ENCODE data around the gene WT1.

The WT1 gene

GRCh38 chr11:32438346-32438865 lies 3.1 kb upstream of the WT1 start:
- no peak for DNase-seq

- DNase-seq, result peak; percentile 48
These were observed 2.4 kb upstream of the WT1 start for GRCh38 chr11:32437495-32438345.

- peak; percentile 29 for DNase-seq
These were observed 1.6 kb upstream of the WT1 start for GRCh38 chr11:32436751-32437494.

- DNase-seq, result peak; percentile 41
These were observed 807 bp upstream of the WT1 start for GRCh38 chr11:32435942-32436750.

- peak; percentile 66 for DNase-seq
These were observed 223 bp downstream of the WT1 start for GRCh38 chr11:32435152-32435480.

GRCh38 chr11:32434356-32435151 lies 785 bp downstream of the WT1 start:
- DNase-seq, result peak; percentile 73

- DNase-seq, result peak; percentile 37
These were observed 1.4 kb downstream of the WT1 start for GRCh38 chr11:32433914-32434355.

- DNase-seq, result peak; percentile 57
These were observed 2.0 kb downstream of the WT1 start for GRCh38 chr11:32433101-32433913.

- no peak for DNase-seq
These were observed 2.8 kb downstream of the WT1 start for GRCh38 chr11:32432565-32432964.

- no peak for DNase-seq
These were observed 4.6 kb downstream of the WT1 start for GRCh38 chr11:32430568-32431381.

- DNase-seq, result no peak
These were observed 5.9 kb downstream of the WT1 start for GRCh38 chr11:32429477-32429876.

GRCh38 chr11:32428665-32429303 lies 6.6 kb downstream of the WT1 start:
- DNase-seq, result no peak

GRCh38 chr11:32427935-32428664 lies 7.2 kb downstream of the WT1 start:
- no peak for DNase-seq

- no peak for DNase-seq
These were observed 7.8 kb downstream of the WT1 start for GRCh38 chr11:32427616-32427934.

GRCh38 chr11:32426819-32427615 lies 8.3 kb downstream of the WT1 start:
- DNase-seq, result peak; percentile 86

GRCh38 chr11:32426192-32426591 lies 9.1 kb downstream of the WT1 start:
- no peak for DNase-seq

- no peak for DNase-seq
These were observed 9.6 kb downstream of the WT1 start for GRCh38 chr11:32425761-32426160.

GRCh38 chr11:32422545-32422944 lies 12.8 kb downstream of the WT1 start:
- DNase-seq, result no peak

- DNase-seq, result no peak
These were observed 13.3 kb downstream of the WT1 start for GRCh38 chr11:32421992-32422391.
